ENCODE data around the gene GPR108.

GRCh38 chr19:6718111-6718740 lies 19.2 kb downstream of the GPR108 start:
- TF ChIP-seq CTCF (conservative IDR thresholded peaks at IDR 0.05; ENCODE audit: low read depth, low read length) (no peak), EZH2 (IDR thresholded peaks at IDR 0.05; ENCODE audit: borderline replicate concordance, low read depth, low read length, poor library complexity, severe bottlenecking) (no peak)
